IPS DF 6.9 (cell line): Measurements from ENCODE around the gene AURKA.
A peak's percentile ranks its signal among the peaks of the same experiment; 100 is the strongest.
"Not testable (repeated sequence)": the region's sequence is repeated elsewhere in the genome, so short reads cannot be mapped to it uniquely, and the experiment has no call there.

ENCODE experiments used
- DNase-seq: peaks from one replicate; pipeline ENCODE4 v3.0.0-alpha.2; 2013; ENCODE audit warnings: low read depth, low spot score
- H3K27ac ChIP-seq: one replicate; pipeline ENCODE4 v1.5.1; 2013; ENCODE audit warnings: low read length, control low read depth
- H3K27me3 ChIP-seq: 2 replicates; pipeline ENCODE4 v1.6.1; 2013; ENCODE audit warnings: mild to moderate bottlenecking, low read length; ENCODE audit not compliant: control insufficient read depth, insufficient read depth
- H3K36me3 ChIP-seq: 2 replicates; pipeline ENCODE4 v1.6.1; 2013; ENCODE audit warnings: low read length; ENCODE audit not compliant: control insufficient read depth, insufficient read depth
- H3K4me1 ChIP-seq: 2 replicates; pipeline ENCODE4 v1.6.1; 2013; ENCODE audit warnings: low read length; ENCODE audit not compliant: control insufficient read depth, insufficient read depth
- H3K4me3 ChIP-seq: 2 replicates; pipeline ENCODE4 v1.5.1; 2013; ENCODE audit warnings: mild to moderate bottlenecking, low read length
- H3K9me3 ChIP-seq: 2 replicates; pipeline ENCODE4 v1.6.1; 2013; ENCODE audit warnings: low read length, inconsistent platforms; ENCODE audit not compliant: control insufficient read depth, insufficient read depth
- WGBS: extraction: QIAGEN DNeasy Blood & Tissue Kit; methylation state at CpG from one replicate; pipeline ENCODE4 v1.1.7; 2013; ENCODE audit warnings: mixed read lengths, missing lambda C conversion rate; ENCODE audit not compliant: insufficient read length, insufficient coverage; 5-methylcytosine and 5-hydroxymethylcytosine counted together

The AURKA gene

GRCh38 chr20:56411759-56412472 is 19.9 kb upstream of the AURKA start, which contains the start of gene CASS4:
Gene CASS4, plus strand, starts transcription at chr20:56412260. Its CDS starts 199 bp downstream, at chr20:56412459.
- H3K27me3 ChIP-seq, result no peaks in the 10 kb centered on the region
- no peak within 1 kb of the TSS for H3K27ac ChIP-seq
- H3K4me3 ChIP-seq, result no peak within 1 kb of the TSS
- H3K9me3 ChIP-seq, result no peaks in the 10 kb centered on the region
- no CpG with 5 or more reads among the region's 10 CpGs for WGBS
- no peak for DNase-seq
- H3K4me1 ChIP-seq, result no peaks in the 10 kb centered on the region
- peaks cover 4% of the 10 kb centered on the region; the same call in 1 of the 2 replicates for H3K36me3 ChIP-seq

GRCh38 chr20:56411287-56411686 is 19.3 kb upstream of the AURKA start:
- WGBS, result no CpG with 5 or more reads among the region's 7 CpGs
- H3K9me3 ChIP-seq, H3K27ac ChIP-seq, H3K4me3 ChIP-seq, DNase-seq, H3K27me3 ChIP-seq, H3K4me1 ChIP-seq, H3K36me3 ChIP-seq: not testable (repeated sequence)

GRCh38 chr20:56409956-56410355 is 17.9 kb upstream of the AURKA start:
- Histone ChIP-seq H3K27me3 (no peaks in the 10 kb centered on the region), H3K4me3 (no peak overlapping the region), H3K36me3 (peaks cover 4% of the 10 kb centered on the region; the same call in 1 of the 2 replicates), H3K9me3 (no peaks in the 10 kb centered on the region), H3K27ac (no peak overlapping the region), H3K4me1 (no peaks in the 10 kb centered on the region)
- no CpG with 5 or more reads among the region's 1 CpG for WGBS
- no peak for DNase-seq

- no peaks in the 10 kb centered on the region for H3K27me3 ChIP-seq
- no peak for DNase-seq
- no CpG with 5 or more reads among the region's 5 CpGs for whole genome bisulfite sequencing
- no peaks in the 10 kb centered on the region for H3K9me3 ChIP-seq
- no peaks in the 10 kb centered on the region for H3K4me1 ChIP-seq
- H3K36me3 ChIP-seq, result peaks cover 4% of the 10 kb centered on the region; the same call in 1 of the 2 replicates
- no peak overlapping the region for H3K4me3 ChIP-seq
- H3K27ac ChIP-seq, result no peak overlapping the region
These were observed 17.5 kb upstream of the AURKA start for GRCh38 chr20:56409521-56409920.

GRCh38 chr20:56406910-56407309 is 14.9 kb upstream of the AURKA start:
- H3K9me3 ChIP-seq, result no peaks in the 10 kb centered on the region
- no peaks in the 10 kb centered on the region for H3K27me3 ChIP-seq
- no peak overlapping the region for H3K27ac ChIP-seq
- no CpG with 5 or more reads among the region's 3 CpGs for WGBS
- DNase-seq, result no peak
- no peak overlapping the region for H3K4me3 ChIP-seq
- peaks cover 14% of the 10 kb centered on the region for H3K36me3 ChIP-seq
- no peaks in the 10 kb centered on the region for H3K4me1 ChIP-seq

- peaks cover 19% of the 10 kb centered on the region for H3K36me3 ChIP-seq
- not testable (repeated sequence) for H3K27me3 ChIP-seq, H3K4me3 ChIP-seq, DNase-seq, H3K9me3 ChIP-seq, H3K27ac ChIP-seq, H3K4me1 ChIP-seq
- WGBS, result no CpG with 5 or more reads among the region's 12 CpGs
These were observed 13.3 kb upstream of the AURKA start for GRCh38 chr20:56405356-56405755.

- Histone ChIP-seq H3K4me3 (no peak overlapping the region), H3K27ac (no peak overlapping the region), H3K36me3 (peaks cover 27% of the 10 kb centered on the region), H3K9me3 (no peaks in the 10 kb centered on the region), H3K27me3 (no peaks in the 10 kb centered on the region), H3K4me1 (no peaks in the 10 kb centered on the region)
- no CpG with 5 or more reads among the region's 26 CpGs for WGBS
- no peak for DNase-seq
These were observed 11.4 kb upstream of the AURKA start for GRCh38 chr20:56403465-56403864.

GRCh38 chr20:56400001-56400640 is 8.1 kb upstream of the AURKA start:
- Histone ChIP-seq H3K9me3 (no peaks in the 10 kb centered on the region), H3K27ac (no peak overlapping the region), H3K27me3 (no peaks in the 10 kb centered on the region), H3K4me1 (no peaks in the 10 kb centered on the region), H3K4me3 (no peak overlapping the region), H3K36me3 (peaks cover 32% of the 10 kb centered on the region)
- DNase-seq, result peak; percentile 37

- DNase-seq, result no peak
- no peaks in the 10 kb centered on the region for H3K27me3 ChIP-seq
- H3K4me1 ChIP-seq, result no peaks in the 10 kb centered on the region
- no peak overlapping the region for H3K4me3 ChIP-seq
- H3K9me3 ChIP-seq, result no peaks in the 10 kb centered on the region
- H3K36me3 ChIP-seq, result peaks cover 16% of the 10 kb centered on the region; the same call in 1 of the 2 replicates
- H3K27ac ChIP-seq, result no peak overlapping the region
- WGBS, result no CpG with 5 or more reads among the region's 4 CpGs
These were observed 3.2 kb upstream of the AURKA start for GRCh38 chr20:56395166-56395565.

- H3K4me3 ChIP-seq, result peak overlapping the region; percentile 86; the same call in 1 of the 2 replicates
- peaks cover 11% of the 10 kb centered on the region; the same call in 1 of the 2 replicates for H3K36me3 ChIP-seq
- no peaks in the 10 kb centered on the region for H3K27me3 ChIP-seq
- DNase-seq, result no peak
- H3K9me3 ChIP-seq, result no peaks in the 10 kb centered on the region
- no peaks in the 10 kb centered on the region for H3K4me1 ChIP-seq
- no CpG with 5 or more reads among the region's 8 CpGs for WGBS
- H3K27ac ChIP-seq, result no peak overlapping the region
These were observed 1.6 kb upstream of the AURKA start for GRCh38 chr20:56393653-56394052.
